HEK293 (cell line): ENCODE results near the gene DHRS7B.

ENCODE experiments used
- CTCF ChIA-PET: fragments of 350-600 bp; formaldehyde crosslinking; extraction: SDS; loops from one replicate; lab custom pipeline; 2021; ENCODE audit warnings: antibody characterized with exemption; lab: Yijun Ruan, JAX
- POLR2A ChIA-PET: fragments of 300-600 bp; formaldehyde crosslinking; extraction: SDS; loops from one replicate; lab custom pipeline; 2020; ENCODE audit warnings: antibody characterized with exemption, inconsistent platforms; lab: Yijun Ruan, JAX
- H3K27ac ChIP-seq: fragments of 200-500 bp; sonication (Bioruptor generic); 2 replicates; pipeline ENCODE4 v1.5.1; 2014; ENCODE audit warnings: low read depth, low read length, control low read depth, inconsistent platforms; ENCODE audit errors: extremely low read depth
- H3K36me3 ChIP-seq, 2 experiments: fragments of 200-500 bp in 1 of 2; sonication (Bioruptor generic) in 1 of 2; 1 replicate in 1 of 2; 2 replicates in 1 of 2; pipeline ENCODE4 v1.5.1; 2014 to 2017; ENCODE audit warnings: inconsistent platforms in 2 of 2, low read length in 2 of 2; ENCODE audit not compliant: control insufficient read depth in 2 of 2, insufficient read depth in 1 of 2
- H3K4me1 ChIP-seq: fragments of 200-500 bp; sonication (Bioruptor generic); 2 replicates; pipeline ENCODE4 v1.5.1; 2014; ENCODE audit warnings: mild to moderate bottlenecking, low read length, inconsistent platforms; ENCODE audit not compliant: control insufficient read depth, insufficient read depth
- H3K4me3 ChIP-seq: 2 replicates; pipeline ENCODE4 v1.5.1; 2011; ENCODE audit warnings: low read depth, mild to moderate bottlenecking, control low read depth, low read length, moderate library complexity
- H3K9me3 ChIP-seq: fragments of 200-500 bp; sonication (Bioruptor generic); 2 replicates; pipeline ENCODE4 v1.5.1; 2014; ENCODE audit warnings: low read depth, low read length, inconsistent platforms; ENCODE audit not compliant: control insufficient read depth, insufficient read depth
- PRDM1 ChIP-seq: fragments of 450-650 bp; formaldehyde crosslinking; IDR thresholded peaks from 2 replicates; pipeline ENCODE4; 2016; ENCODE audit warnings: missing biosample characterization, missing genetic modification characterization
- WT1 ChIP-seq: fragments of 450-650 bp; formaldehyde crosslinking; IDR thresholded peaks from 2 replicates; pipeline ENCODE4 v1.5.1; 2016; ENCODE audit warnings: missing biosample characterization, missing genetic modification characterization
- ZBTB17 ChIP-seq: fragments of 450-650 bp; formaldehyde crosslinking; IDR thresholded peaks from 2 replicates; pipeline ENCODE4 v1.5.1; 2016; ENCODE audit warnings: missing biosample characterization, missing genetic modification characterization
- ZEB2 ChIP-seq: fragments of 450-650 bp; formaldehyde crosslinking; IDR thresholded peaks from 2 replicates; pipeline ENCODE4 v1.5.1; 2016; ENCODE audit warnings: missing biosample characterization, missing genetic modification characterization
- ZFHX2 ChIP-seq: fragments of 450-650 bp; formaldehyde crosslinking; conservative IDR thresholded peaks from 2 replicates; pipeline ENCODE4 v1.5.1; 2016; ENCODE audit warnings: missing biosample characterization, missing genetic modification characterization
- ZNF157 ChIP-seq: fragments of 450-650 bp; formaldehyde crosslinking; IDR thresholded peaks from 2 replicates; pipeline ENCODE4 v1.5.1; 2016; ENCODE audit warnings: missing biosample characterization, missing genetic modification characterization
- ZNF169 ChIP-seq: fragments of 450-650 bp; formaldehyde crosslinking; IDR thresholded peaks from 2 replicates; pipeline ENCODE4 v1.5.1; 2016; ENCODE audit warnings: missing biosample characterization, missing genetic modification characterization
- ZNF19 ChIP-seq: fragments of 450-650 bp; formaldehyde crosslinking; IDR thresholded peaks from 2 replicates; pipeline ENCODE4; 2016; ENCODE audit warnings: missing biosample characterization, missing genetic modification characterization, low read depth
- ZNF214 ChIP-seq: fragments of 450-650 bp; formaldehyde crosslinking; IDR thresholded peaks from 2 replicates; pipeline ENCODE4 v1.5.1; 2017; ENCODE audit warnings: missing biosample characterization, mild to moderate bottlenecking, missing genetic modification characterization, borderline replicate concordance
- ZNF311 ChIP-seq: fragments of 450-650 bp; formaldehyde crosslinking; IDR thresholded peaks from 2 replicates; pipeline ENCODE4 v1.5.1; 2017; ENCODE audit warnings: missing biosample characterization, missing genetic modification characterization, borderline replicate concordance
- ZNF501 ChIP-seq: fragments of 450-650 bp; formaldehyde crosslinking; IDR thresholded peaks from 2 replicates; pipeline ENCODE4 v1.5.1; 2016; ENCODE audit warnings: missing biosample characterization, missing genetic modification characterization
- ZNF558 ChIP-seq: fragments of 450-650 bp; formaldehyde crosslinking; IDR thresholded peaks from 2 replicates; pipeline ENCODE4 v1.5.1; 2016; ENCODE audit warnings: missing biosample characterization, missing genetic modification characterization
- ZSCAN16 ChIP-seq: fragments of 450-650 bp; formaldehyde crosslinking; IDR thresholded peaks from 2 replicates; pipeline ENCODE4 v1.5.1; 2016; ENCODE audit warnings: missing biosample characterization, missing genetic modification characterization
- TF ChIP-seq, protein P1 (sequence below): fragments of 450-650 bp; IDR thresholded peaks from 2 replicates; pipeline ENCODE4 v1.5.1; 2018; ENCODE audit warnings: missing biosample characterization, mild to moderate bottlenecking, missing genetic modification characterization
- TF ChIP-seq, protein P2 (sequence below): fragments of 450-650 bp; formaldehyde crosslinking; conservative IDR thresholded peaks from 2 replicates; pipeline ENCODE4 v1.5.1; 2016; ENCODE audit warnings: low read depth, missing biosample characterization, missing genetic modification characterization
- TF ChIP-seq, protein P3 (sequence below): fragments of 450-650 bp; formaldehyde crosslinking; IDR thresholded peaks from 2 replicates; pipeline ENCODE4 v1.5.1; 2017; ENCODE audit warnings: missing biosample characterization, missing genetic modification characterization
- TF ChIP-seq, protein P4 (sequence below): fragments of 450-650 bp; formaldehyde crosslinking; IDR thresholded peaks from 2 replicates; pipeline ENCODE4 v1.5.1; 2016; ENCODE audit warnings: missing biosample characterization, missing genetic modification characterization, borderline replicate concordance
- TF ChIP-seq, protein P5 (sequence below): fragments of 450-650 bp; formaldehyde crosslinking; IDR thresholded peaks from 2 replicates; pipeline ENCODE4 v1.5.1; 2016; ENCODE audit warnings: missing biosample characterization, missing genetic modification characterization
- TF ChIP-seq, protein P6 (sequence below): fragments of 450-650 bp; formaldehyde crosslinking; IDR thresholded peaks from 2 replicates; pipeline ENCODE4 v1.5.1; 2016; ENCODE audit warnings: missing biosample characterization, missing genetic modification characterization

Gene DHRS7B

DNA sequence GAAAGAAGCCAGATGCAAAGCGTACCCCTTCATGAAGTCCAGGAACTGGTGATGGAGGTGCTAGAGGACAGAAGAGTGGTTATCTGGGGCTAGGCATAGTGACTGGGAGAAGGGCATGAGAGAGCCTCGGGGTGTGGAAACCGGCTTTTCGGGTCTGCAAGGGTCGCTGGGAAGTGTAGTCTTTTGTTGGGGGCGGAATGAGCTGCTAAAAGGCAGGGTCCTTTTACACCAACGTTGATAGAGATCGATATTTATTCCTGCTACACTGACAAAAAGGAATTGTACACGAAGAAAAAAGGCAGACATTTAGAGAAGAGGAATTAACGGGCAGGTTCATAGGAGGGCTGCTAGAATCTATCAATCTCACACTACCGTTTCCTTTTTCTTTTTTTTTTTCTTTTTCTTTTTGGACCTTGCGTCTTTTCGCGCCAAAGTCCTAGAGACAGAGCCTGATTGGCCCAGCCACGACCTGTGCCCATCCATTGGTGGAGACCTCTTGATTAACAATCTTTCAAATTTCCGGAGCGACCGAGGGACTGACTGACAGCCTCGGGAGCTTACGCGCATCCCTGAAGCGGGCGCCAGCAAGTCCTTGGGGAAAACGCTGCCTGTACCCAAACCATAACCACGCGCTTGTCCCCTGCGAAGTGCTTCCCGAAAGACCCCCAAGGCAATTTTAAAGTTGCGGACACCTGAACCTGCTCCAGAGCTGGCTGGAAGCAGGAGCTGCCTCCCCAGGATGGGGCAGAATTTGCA lies 27.7 kb upstream of the DHRS7B start:
- H3K27ac ChIP-seq = peak overlapping the region; percentile 93
- no peaks in the 10 kb centered on the region for H3K36me3 ChIP-seq
- ChIA-PET CTCF (interaction anchor here (0.6 to 2.6 kb wide), 27 partner anchors 10 to 943 kb away, joined by 3 to 17 read pairs (median 4); no protein-coding TSS in a partner anchor), POLR2A (interaction anchor here (0.6 to 2.9 kb wide), 18 partner anchors 12 to 296 kb away, joined by 3 to 59 read pairs (median 4); partner anchors contain the start of genes DHRS7B and USP22)
- H3K9me3 ChIP-seq = no peaks in the 10 kb centered on the region
- peak overlapping the region; percentile 62 for H3K4me3 ChIP-seq
- no peaks in the 10 kb centered on the region for H3K4me1 ChIP-seq
- TF ChIP-seq ZNF311 = no peak
- no peak for TF ChIP-seq ZNF214
- TF ChIP-seq ZEB2 (tag by site-specific recombination) = peak; percentile 17; the same call in 1 of the 2 replicates
- no peak for TF ChIP-seq ZNF501 (tag by site-specific recombination)
- TF ChIP-seq, protein P1, sequence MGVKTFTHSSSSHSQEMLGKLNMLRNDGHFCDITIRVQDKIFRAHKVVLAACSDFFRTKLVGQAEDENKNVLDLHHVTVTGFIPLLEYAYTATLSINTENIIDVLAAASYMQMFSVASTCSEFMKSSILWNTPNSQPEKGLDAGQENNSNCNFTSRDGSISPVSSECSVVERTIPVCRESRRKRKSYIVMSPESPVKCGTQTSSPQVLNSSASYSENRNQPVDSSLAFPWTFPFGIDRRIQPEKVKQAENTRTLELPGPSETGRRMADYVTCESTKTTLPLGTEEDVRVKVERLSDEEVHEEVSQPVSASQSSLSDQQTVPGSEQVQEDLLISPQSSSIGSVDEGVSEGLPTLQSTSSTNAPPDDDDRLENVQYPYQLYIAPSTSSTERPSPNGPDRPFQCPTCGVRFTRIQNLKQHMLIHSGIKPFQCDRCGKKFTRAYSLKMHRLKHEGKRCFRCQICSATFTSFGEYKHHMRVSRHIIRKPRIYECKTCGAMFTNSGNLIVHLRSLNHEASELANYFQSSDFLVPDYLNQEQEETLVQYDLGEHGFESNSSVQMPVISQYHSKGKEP (tag by site-specific recombination) = no peak
- TF ChIP-seq, protein P2, sequence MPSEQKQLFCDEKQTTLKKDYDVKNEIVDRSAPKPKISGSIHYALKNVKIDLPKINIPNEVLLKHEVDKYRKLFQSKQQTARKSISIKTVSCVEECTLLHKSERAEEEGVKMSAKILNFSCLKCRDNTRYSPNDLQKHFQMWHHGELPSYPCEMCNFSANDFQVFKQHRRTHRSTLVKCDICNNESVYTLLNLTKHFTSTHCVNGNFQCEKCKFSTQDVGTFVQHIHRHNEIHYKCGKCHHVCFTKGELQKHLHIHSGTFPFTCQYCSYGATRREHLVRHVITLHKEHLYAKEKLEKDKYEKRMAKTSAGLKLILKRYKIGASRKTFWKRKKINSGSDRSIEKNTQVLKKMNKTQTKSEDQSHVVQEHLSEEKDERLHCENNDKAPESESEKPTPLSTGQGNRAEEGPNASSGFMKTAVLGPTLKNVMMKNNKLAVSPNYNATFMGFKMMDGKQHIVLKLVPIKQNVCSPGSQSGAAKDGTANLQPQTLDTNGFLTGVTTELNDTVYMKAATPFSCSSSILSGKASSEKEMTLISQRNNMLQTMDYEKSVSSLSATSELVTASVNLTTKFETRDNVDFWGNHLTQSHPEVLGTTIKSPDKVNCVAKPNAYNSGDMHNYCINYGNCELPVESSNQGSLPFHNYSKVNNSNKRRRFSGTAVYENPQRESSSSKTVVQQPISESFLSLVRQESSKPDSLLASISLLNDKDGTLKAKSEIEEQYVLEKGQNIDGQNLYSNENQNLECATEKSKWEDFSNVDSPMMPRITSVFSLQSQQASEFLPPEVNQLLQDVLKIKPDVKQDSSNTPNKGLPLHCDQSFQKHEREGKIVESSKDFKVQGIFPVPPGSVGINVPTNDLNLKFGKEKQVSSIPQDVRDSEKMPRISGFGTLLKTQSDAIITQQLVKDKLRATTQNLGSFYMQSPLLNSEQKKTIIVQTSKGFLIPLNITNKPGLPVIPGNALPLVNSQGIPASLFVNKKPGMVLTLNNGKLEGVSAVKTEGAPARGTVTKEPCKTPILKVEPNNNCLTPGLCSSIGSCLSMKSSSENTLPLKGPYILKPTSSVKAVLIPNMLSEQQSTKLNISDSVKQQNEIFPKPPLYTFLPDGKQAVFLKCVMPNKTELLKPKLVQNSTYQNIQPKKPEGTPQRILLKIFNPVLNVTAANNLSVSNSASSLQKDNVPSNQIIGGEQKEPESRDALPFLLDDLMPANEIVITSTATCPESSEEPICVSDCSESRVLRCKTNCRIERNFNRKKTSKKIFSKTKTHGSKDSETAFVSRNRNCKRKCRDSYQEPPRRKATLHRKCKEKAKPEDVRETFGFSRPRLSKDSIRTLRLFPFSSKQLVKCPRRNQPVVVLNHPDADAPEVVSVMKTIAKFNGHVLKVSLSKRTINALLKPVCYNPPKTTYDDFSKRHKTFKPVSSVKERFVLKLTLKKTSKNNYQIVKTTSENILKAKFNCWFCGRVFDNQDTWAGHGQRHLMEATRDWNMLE = peak; percentile 62; the same call in 1 of the 2 replicates
- TF ChIP-seq, protein P3, sequence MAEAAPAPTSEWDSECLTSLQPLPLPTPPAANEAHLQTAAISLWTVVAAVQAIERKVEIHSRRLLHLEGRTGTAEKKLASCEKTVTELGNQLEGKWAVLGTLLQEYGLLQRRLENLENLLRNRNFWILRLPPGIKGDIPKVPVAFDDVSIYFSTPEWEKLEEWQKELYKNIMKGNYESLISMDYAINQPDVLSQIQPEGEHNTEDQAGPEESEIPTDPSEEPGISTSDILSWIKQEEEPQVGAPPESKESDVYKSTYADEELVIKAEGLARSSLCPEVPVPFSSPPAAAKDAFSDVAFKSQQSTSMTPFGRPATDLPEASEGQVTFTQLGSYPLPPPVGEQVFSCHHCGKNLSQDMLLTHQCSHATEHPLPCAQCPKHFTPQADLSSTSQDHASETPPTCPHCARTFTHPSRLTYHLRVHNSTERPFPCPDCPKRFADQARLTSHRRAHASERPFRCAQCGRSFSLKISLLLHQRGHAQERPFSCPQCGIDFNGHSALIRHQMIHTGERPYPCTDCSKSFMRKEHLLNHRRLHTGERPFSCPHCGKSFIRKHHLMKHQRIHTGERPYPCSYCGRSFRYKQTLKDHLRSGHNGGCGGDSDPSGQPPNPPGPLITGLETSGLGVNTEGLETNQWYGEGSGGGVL (tag by site-specific recombination) = no peak
- TF ChIP-seq ZNF19 = no peak
- TF ChIP-seq ZFHX2 = no peak
- no peak for TF ChIP-seq PRDM1 (tag by site-specific recombination)
- no peak for TF ChIP-seq ZNF169 (tag by site-specific recombination)
- 0 out of 2 replicates have a peak, but pooled peaks have one; percentile 10 for TF ChIP-seq WT1 (tag by site-specific recombination)
- TF ChIP-seq, protein P4, sequence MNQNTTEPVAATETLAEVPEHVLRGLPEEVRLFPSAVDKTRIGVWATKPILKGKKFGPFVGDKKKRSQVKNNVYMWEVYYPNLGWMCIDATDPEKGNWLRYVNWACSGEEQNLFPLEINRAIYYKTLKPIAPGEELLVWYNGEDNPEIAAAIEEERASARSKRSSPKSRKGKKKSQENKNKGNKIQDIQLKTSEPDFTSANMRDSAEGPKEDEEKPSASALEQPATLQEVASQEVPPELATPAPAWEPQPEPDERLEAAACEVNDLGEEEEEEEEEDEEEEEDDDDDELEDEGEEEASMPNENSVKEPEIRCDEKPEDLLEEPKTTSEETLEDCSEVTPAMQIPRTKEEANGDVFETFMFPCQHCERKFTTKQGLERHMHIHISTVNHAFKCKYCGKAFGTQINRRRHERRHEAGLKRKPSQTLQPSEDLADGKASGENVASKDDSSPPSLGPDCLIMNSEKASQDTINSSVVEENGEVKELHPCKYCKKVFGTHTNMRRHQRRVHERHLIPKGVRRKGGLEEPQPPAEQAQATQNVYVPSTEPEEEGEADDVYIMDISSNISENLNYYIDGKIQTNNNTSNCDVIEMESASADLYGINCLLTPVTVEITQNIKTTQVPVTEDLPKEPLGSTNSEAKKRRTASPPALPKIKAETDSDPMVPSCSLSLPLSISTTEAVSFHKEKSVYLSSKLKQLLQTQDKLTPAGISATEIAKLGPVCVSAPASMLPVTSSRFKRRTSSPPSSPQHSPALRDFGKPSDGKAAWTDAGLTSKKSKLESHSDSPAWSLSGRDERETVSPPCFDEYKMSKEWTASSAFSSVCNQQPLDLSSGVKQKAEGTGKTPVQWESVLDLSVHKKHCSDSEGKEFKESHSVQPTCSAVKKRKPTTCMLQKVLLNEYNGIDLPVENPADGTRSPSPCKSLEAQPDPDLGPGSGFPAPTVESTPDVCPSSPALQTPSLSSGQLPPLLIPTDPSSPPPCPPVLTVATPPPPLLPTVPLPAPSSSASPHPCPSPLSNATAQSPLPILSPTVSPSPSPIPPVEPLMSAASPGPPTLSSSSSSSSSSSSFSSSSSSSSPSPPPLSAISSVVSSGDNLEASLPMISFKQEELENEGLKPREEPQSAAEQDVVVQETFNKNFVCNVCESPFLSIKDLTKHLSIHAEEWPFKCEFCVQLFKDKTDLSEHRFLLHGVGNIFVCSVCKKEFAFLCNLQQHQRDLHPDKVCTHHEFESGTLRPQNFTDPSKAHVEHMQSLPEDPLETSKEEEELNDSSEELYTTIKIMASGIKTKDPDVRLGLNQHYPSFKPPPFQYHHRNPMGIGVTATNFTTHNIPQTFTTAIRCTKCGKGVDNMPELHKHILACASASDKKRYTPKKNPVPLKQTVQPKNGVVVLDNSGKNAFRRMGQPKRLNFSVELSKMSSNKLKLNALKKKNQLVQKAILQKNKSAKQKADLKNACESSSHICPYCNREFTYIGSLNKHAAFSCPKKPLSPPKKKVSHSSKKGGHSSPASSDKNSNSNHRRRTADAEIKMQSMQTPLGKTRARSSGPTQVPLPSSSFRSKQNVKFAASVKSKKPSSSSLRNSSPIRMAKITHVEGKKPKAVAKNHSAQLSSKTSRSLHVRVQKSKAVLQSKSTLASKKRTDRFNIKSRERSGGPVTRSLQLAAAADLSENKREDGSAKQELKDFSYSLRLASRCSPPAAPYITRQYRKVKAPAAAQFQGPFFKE (tag by site-specific recombination) = no peak
- TF ChIP-seq ZNF558 (tag by site-specific recombination) = no peak
- no peak for TF ChIP-seq ZNF157 (tag by site-specific recombination)
- TF ChIP-seq ZBTB17 (tag by site-specific recombination) = peak; percentile 97
- TF ChIP-seq, protein P5, sequence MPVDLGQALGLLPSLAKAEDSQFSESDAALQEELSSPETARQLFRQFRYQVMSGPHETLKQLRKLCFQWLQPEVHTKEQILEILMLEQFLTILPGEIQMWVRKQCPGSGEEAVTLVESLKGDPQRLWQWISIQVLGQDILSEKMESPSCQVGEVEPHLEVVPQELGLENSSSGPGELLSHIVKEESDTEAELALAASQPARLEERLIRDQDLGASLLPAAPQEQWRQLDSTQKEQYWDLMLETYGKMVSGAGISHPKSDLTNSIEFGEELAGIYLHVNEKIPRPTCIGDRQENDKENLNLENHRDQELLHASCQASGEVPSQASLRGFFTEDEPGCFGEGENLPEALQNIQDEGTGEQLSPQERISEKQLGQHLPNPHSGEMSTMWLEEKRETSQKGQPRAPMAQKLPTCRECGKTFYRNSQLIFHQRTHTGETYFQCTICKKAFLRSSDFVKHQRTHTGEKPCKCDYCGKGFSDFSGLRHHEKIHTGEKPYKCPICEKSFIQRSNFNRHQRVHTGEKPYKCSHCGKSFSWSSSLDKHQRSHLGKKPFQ (tag by site-specific recombination) = no peak
- no peak for TF ChIP-seq ZSCAN16 (tag by site-specific recombination)
- TF ChIP-seq, protein P6, sequence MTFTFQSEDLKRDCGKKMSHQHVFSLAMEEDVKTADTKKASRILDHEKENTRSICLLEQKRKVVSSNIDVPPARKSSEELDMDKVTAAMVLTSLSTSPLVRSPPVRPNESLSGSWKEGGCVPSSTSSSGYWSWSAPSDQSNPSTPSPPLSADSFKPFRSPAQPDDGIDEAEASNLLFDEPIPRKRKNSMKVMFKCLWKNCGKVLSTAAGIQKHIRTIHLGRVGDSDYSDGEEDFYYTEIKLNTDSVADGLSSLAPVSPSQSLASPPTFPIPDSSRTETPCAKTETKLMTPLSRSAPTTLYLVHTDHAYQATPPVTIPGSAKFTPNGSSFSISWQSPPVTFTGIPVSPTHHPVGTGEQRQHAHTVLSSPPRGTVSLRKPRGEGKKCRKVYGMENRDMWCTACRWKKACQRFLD (tag by site-specific recombination) = no peak
